H1 (cell line): ENCODE results near the gene CPTP. TPM values are rescaled to one million over a fixed set of nuclear protein-coding genes. Genes with fewer than 3 reads are reported as not detected.
A peak's percentile ranks its signal among the peaks of the same experiment; 100 is the strongest.

Experiments used
- CTCF ChIA-PET: fragments of 300-600 bp; sonication (Branson Sonifier 250); formaldehyde crosslinking; loops from one replicate; lab custom pipeline; 2021; ENCODE audit not compliant: partially characterized antibody; lab: Charles Lee
- POLR2A ChIA-PET: fragments of 300-600 bp; sonication (Branson Sonifier 250); formaldehyde crosslinking; loops from one replicate; lab custom pipeline; 2021; ENCODE audit warnings: inconsistent platforms; ENCODE audit not compliant: partially characterized antibody; lab: Charles Lee
- DNase-seq, 2 experiments: peaks; one replicate each; pipeline versions ENCODE4 v3.0.0 to v3.0.0-alpha.2; 2010 to 2022; ENCODE audit warnings: low spot score in 2 of 2, low read depth in 1 of 2, mixed read lengths in 1 of 2
- FAIRE-seq: peaks from 2 replicates; lab custom pipeline; 2011; peaks lifted over from hg19 to GRCh38; lab: Jason Lieb, UNC
- H2AFZ ChIP-seq: 2 replicates; pipeline ENCODE4 v1.8.1; 2012; ENCODE audit warnings: low read length, inconsistent platforms
- H2AK5ac ChIP-seq: 2 replicates; pipeline ENCODE4 v1.6.1; 2013; ENCODE audit warnings: low read depth, low read length
- H2BK120ac ChIP-seq: replicated peaks from 2 replicates; pipeline ENCODE3; 2013; ENCODE audit warnings: low read depth, low read length, inconsistent platforms
- H2BK12ac ChIP-seq: 2 replicates; pipeline ENCODE4 v1.6.1; 2013; ENCODE audit warnings: low read depth, low read length
- H2BK15ac ChIP-seq: 2 replicates; pipeline ENCODE4 v1.6.1; 2013; ENCODE audit warnings: low read length
- H2BK20ac ChIP-seq: 2 replicates; pipeline ENCODE4 v1.6.1; 2013; ENCODE audit warnings: low read length
- H2BK5ac ChIP-seq: 2 replicates; pipeline ENCODE4 v1.6.1; 2013; ENCODE audit warnings: low read depth, low read length
- H3K14ac ChIP-seq: 2 replicates; pipeline ENCODE4 v1.6.1; 2013; ENCODE audit warnings: inconsistent platforms; ENCODE audit not compliant: insufficient read length
- H3K18ac ChIP-seq: 2 replicates; pipeline ENCODE4 v1.6.1; 2013; ENCODE audit warnings: low read length; ENCODE audit errors: extremely low read depth
- H3K23ac ChIP-seq: 2 replicates; pipeline ENCODE4 v1.6.1; 2013; ENCODE audit warnings: inconsistent platforms; ENCODE audit not compliant: insufficient read length
- H3K23me2 ChIP-seq: 2 replicates; pipeline ENCODE4 v1.6.1; 2013; ENCODE audit warnings: low read depth, low read length
- H3K27ac ChIP-seq: 2 replicates; pipeline ENCODE4 v1.6.1; 2011; ENCODE audit warnings: low read depth, low read length, inconsistent platforms
- H3K27me3 ChIP-seq, 4 experiments: replicated peaks in 1 of 4; 1 replicate in 1 of 4; 2 replicates in 3 of 4; pipeline versions ENCODE4 v1.6.1 to v1.8.1; 2011 to 2013; ENCODE audit warnings: low read length in 3 of 4, mild to moderate bottlenecking in 3 of 4, inconsistent platforms in 2 of 4, mixed read lengths in 2 of 4, moderate library complexity in 1 of 4; ENCODE audit not compliant: control insufficient read depth in 3 of 4, insufficient read depth in 3 of 4; ENCODE audit errors: extremely low read depth in 1 of 4
- H3K36me3 ChIP-seq, 4 experiments: 2 replicates each; pipeline versions ENCODE4 v1.6.1 to v1.8.1; 2011 to 2013; ENCODE audit warnings: mild to moderate bottlenecking in 4 of 4, low read length in 3 of 4, moderate library complexity in 2 of 4, control low read depth in 1 of 4, inconsistent platforms in 1 of 4; ENCODE audit not compliant: insufficient read depth in 4 of 4, control insufficient read depth in 2 of 4
- H3K4ac ChIP-seq: replicated peaks from 2 replicates; pipeline ENCODE3; 2013; ENCODE audit warnings: low read length, low read depth, mixed read lengths, inconsistent platforms; ENCODE audit not compliant: insufficient read length
- H3K4me1 ChIP-seq, 4 experiments: replicated peaks in 1 of 4; 1 replicate in 1 of 4; 2 replicates in 3 of 4; pipeline versions ENCODE4 v1.6.1 to v1.8.1; 2011 to 2013; ENCODE audit warnings: low read length in 3 of 4, inconsistent platforms in 2 of 4, mixed read lengths in 1 of 4; ENCODE audit not compliant: insufficient read depth in 4 of 4, control insufficient read depth in 3 of 4
- H3K4me2 ChIP-seq, 2 experiments: 2 replicates each; pipeline versions ENCODE4 v1.6.1 to v1.8.1; 2011 to 2013; ENCODE audit warnings: low read depth in 2 of 2, low read length in 2 of 2, control low read depth in 1 of 2, inconsistent platforms in 1 of 2, mild to moderate bottlenecking in 1 of 2; ENCODE audit not compliant: insufficient read depth in 1 of 2
- H3K4me3 ChIP-seq, 4 experiments: fragments of 200-600, 300-600 bp in 1 of 4; sonication (generic), shearing (Covaris generic), sonication (Bioruptor Twin) in 1 of 4; 2 replicates each; pipeline versions ENCODE4 v1.5.1 to v1.8.1; 2011 to 2016; ENCODE audit warnings: low read length in 4 of 4, low read depth in 3 of 4, control low read depth in 2 of 4, inconsistent platforms in 2 of 4, mild to moderate bottlenecking in 2 of 4, mixed read lengths in 1 of 4, moderate library complexity in 1 of 4; ENCODE audit not compliant: insufficient read depth in 2 of 4; ENCODE audit errors: extremely low read depth in 1 of 4
- H3K56ac ChIP-seq: replicated peaks from 2 replicates; pipeline ENCODE3; 2013; ENCODE audit warnings: low read depth, mild to moderate bottlenecking, mixed read lengths, low read length, inconsistent platforms; ENCODE audit not compliant: insufficient read length
- H3K79me1 ChIP-seq: 2 replicates; pipeline ENCODE4 v1.6.1; 2013; ENCODE audit warnings: low read depth, low read length, control low read depth
- H3K79me2 ChIP-seq, 2 experiments: 2 replicates each; pipeline versions ENCODE4 v1.6.1 to v1.8.1; 2012 to 2013; ENCODE audit warnings: low read length in 2 of 2, mild to moderate bottlenecking in 2 of 2, inconsistent platforms in 1 of 2; ENCODE audit not compliant: insufficient read depth in 2 of 2, control insufficient read depth in 1 of 2
- H3K9ac ChIP-seq, 4 experiments: replicated peaks in 1 of 4; 1 replicate in 1 of 4; 2 replicates in 3 of 4; pipeline versions ENCODE4 v1.6.1 to v1.8.1; 2011 to 2013; ENCODE audit warnings: low read depth in 3 of 4, low read length in 3 of 4, control low read depth in 2 of 4, mild to moderate bottlenecking in 2 of 4, moderate library complexity in 2 of 4, inconsistent platforms in 1 of 4; ENCODE audit errors: extremely low read depth in 1 of 4
- H3K9me3 ChIP-seq, 2 experiments: 2 replicates each; pipeline versions ENCODE4 v1.6.1 to v1.8.1; 2012 to 2013; ENCODE audit warnings: mild to moderate bottlenecking in 2 of 2, moderate library complexity in 2 of 2, control low read depth in 1 of 2, inconsistent platforms in 1 of 2, low read depth in 1 of 2, low read length in 1 of 2, mixed read lengths in 1 of 2; ENCODE audit not compliant: insufficient read depth in 2 of 2
- H4K20me1 ChIP-seq, 2 experiments: replicated peaks in 1 of 2; 2 replicates each; pipeline versions ENCODE3 to v1.8.1; 2011 to 2013; ENCODE audit warnings: inconsistent platforms in 2 of 2, low read length in 2 of 2, mild to moderate bottlenecking in 1 of 2; ENCODE audit not compliant: insufficient read depth in 2 of 2, control insufficient read depth in 1 of 2
- H4K5ac ChIP-seq: 2 replicates; pipeline ENCODE4 v1.6.1; 2013; ENCODE audit warnings: low read length, low read depth, mixed read lengths, inconsistent platforms; ENCODE audit not compliant: insufficient read length
- H4K8ac ChIP-seq: 2 replicates; pipeline ENCODE4 v1.8.0; 2013; ENCODE audit warnings: mild to moderate bottlenecking, moderate library complexity, low read length, inconsistent platforms; ENCODE audit not compliant: insufficient read depth; ENCODE audit errors: extremely low read depth
- H4K91ac ChIP-seq: replicated peaks from 2 replicates; pipeline ENCODE3; 2013; ENCODE audit warnings: low read length, mixed read lengths, inconsistent platforms; ENCODE audit not compliant: insufficient read length
- BACH1 ChIP-seq: IDR thresholded peaks from 2 replicates; pipeline ENCODE4 v1.6.1; 2012; ENCODE audit warnings: low read length, improper control_type of control experiment
- RAD21 ChIP-seq, 2 experiments: IDR thresholded peaks in 1 of 2; conservative IDR thresholded peaks in 1 of 2; 2 replicates each; pipeline ENCODE4 v1.6.1; 2011; ENCODE audit warnings: low read depth in 2 of 2, low read length in 2 of 2, improper control_type of control experiment in 1 of 2, inconsistent platforms in 1 of 2, mild to moderate bottlenecking in 1 of 2, moderate library complexity in 1 of 2
- WGBS, 2 experiments: shearing (Covaris generic) in 1 of 2; methylation state at CpG; one replicate each; pipeline versions ENCODE4 v1.1.6 to v1.1.7; 2013 to 2015; ENCODE audit warnings: low lambda C conversion rate in 2 of 2, mixed read lengths in 2 of 2, inconsistent platforms in 1 of 2, low coverage in 1 of 2, missing lambda C conversion rate in 1 of 2; ENCODE audit not compliant: insufficient replicate concordance in 2 of 2, insufficient coverage in 1 of 2, insufficient read length in 1 of 2; ENCODE audit errors: extremely low coverage in 1 of 2, missing lambda C conversion rate in 1 of 2; 5-methylcytosine and 5-hydroxymethylcytosine counted together
- polyA plus RNA-seq, 7 experiments: library from polyadenylated mRNA; depleted of rRNA in 3 of 7; stranded (reverse) in 5 of 7; unstranded in 2 of 7; fragments of >200 nt in 5 of 7; fragments of 200-250 nt in 2 of 7; gene quantifications; 1 replicate in 5 of 7; 2 replicates in 1 of 7; 4 replicates in 1 of 7; pipeline versions ENCODE4 v1.2.1 to v1.2.3, GENCODE V29; 2011 to 2013; ENCODE audit warnings: missing spikeins in 2 of 7, mixed read lengths in 2 of 7
- total RNA-seq: library from RNA; stranded (reverse); fragmentation: NEBNext Ultra II Directional; extraction: Animal tissue kit (Norgen Biotek cat#: 25700); gene quantifications from 2 replicates; pipeline ENCODE4 v1.2.1, GENCODE V29; 2021

CPTP gene
- total and polyA plus RNA-seq, 2 of the 8 experiments (the other 6 are each of a cell fraction or from before 2014, with no cell fraction given) = 8.1 to 10.6 TPM

GRCh38 chr1:1367315-1367714, 42.7 kb downstream of the CPTP start:
- Histone ChIP-seq H3K27me3 (no peaks in the 10 kb centered on the region; a peak in 1 of 7 replicates), H3K9ac (no peak overlapping the region), H3K4me2 (no peak overlapping the region), H4K91ac (no peak overlapping the region), H2AK5ac (peak overlapping the region; percentile 82; the same call in 1 of the 2 replicates), H3K56ac (peak overlapping the region; percentile 94), H3K79me1 (no peaks in the 10 kb centered on the region), H2BK20ac (no peak overlapping the region; the same call in 1 of the 2 replicates), H4K8ac (no peak overlapping the region), H4K20me1 (peaks cover 0 to 9% of the 10 kb centered on the region in 2 experiments), H3K4ac (no peak overlapping the region), H3K9me3 (peaks cover 12 to 18% of the 10 kb centered on the region in 2 experiments; a peak in 3 of 4 replicates), H3K4me1 (peaks cover 0 to 7% (median 5%) of the 10 kb centered on the region in 4 experiments; a peak in 5 of 7 replicates), H3K79me2 (no peaks in the 10 kb centered on the region), H2BK5ac (no peak overlapping the region), H3K27ac (no peak overlapping the region), H2BK12ac (no peak overlapping the region), H4K5ac (no peak overlapping the region), H2AFZ (no peak overlapping the region), H3K18ac (no peak overlapping the region), H3K23me2 (peaks cover 17% of the 10 kb centered on the region; the same call in 1 of the 2 replicates), H2BK15ac (no peak overlapping the region), H3K14ac (no peak overlapping the region), H3K4me3 (no peak overlapping the region), H2BK120ac (no peak overlapping the region), H3K36me3 (no peaks in the 10 kb centered on the region; a peak in 1 of 8 replicates), H3K23ac (no peak overlapping the region)
- DNase-seq (no peak), FAIRE-seq (no peak)
- CTCF ChIA-PET = no interaction called here
- 87 to 100% methylated on average over 5 of the region's 5 CpGs for WGBS, 2 experiments
- TF ChIP-seq RAD21 (IDR thresholded peaks at IDR 0.05 in 1 of 2, conservative IDR thresholded peaks at IDR 0.05 in 1 of 2; ENCODE audit: low read depth in 2 of 2, low read length in 2 of 2) = no peak
- peak; percentile 29 for TF ChIP-seq BACH1
- POLR2A ChIA-PET = interaction anchor here (0.8 to 33.4 kb wide), 2 partner anchors 29 to 57 kb away, joined by 3 to 719 read pairs; partner anchors contain the start of genes CCNL2 and MRPL20
